Fibroblast of pulmonary artery (primary cell): ENCODE results near the gene C1QTNF8.

Source experiments
- DNase-seq: peaks from one replicate; pipeline ENCODE4 v3.0.0-alpha.2; 2010; ENCODE audit warnings: low read depth
- H3K4me3 ChIP-seq: replicated peaks from 2 replicates; pipeline ENCODE4 v1.5.1; 2011; ENCODE audit warnings: low read depth, mild to moderate bottlenecking, control low read depth, low read length, moderate library complexity
- CTCF ChIP-seq: IDR thresholded peaks from 2 replicates; pipeline ENCODE4 v1.5.1; 2011; ENCODE audit warnings: mild to moderate bottlenecking, control low read depth, low read length, inconsistent platforms; ENCODE audit errors: missing control alignments

Gene C1QTNF8

GRCh38 chr16:1043881-1044451 lies 52.1 kb downstream of the C1QTNF8 start:
- H3K4me3 ChIP-seq, result no peak overlapping the region
- DNase-seq, result no peak
- no peak for TF ChIP-seq CTCF

- no peak overlapping the region for H3K4me3 ChIP-seq
- TF ChIP-seq CTCF, result no peak
- no peak for DNase-seq
Observed at GRCh38 chr16:1042866-1043265, 53.2 kb downstream of the C1QTNF8 start.

- no peak for DNase-seq
- no peak overlapping the region for H3K4me3 ChIP-seq
- TF ChIP-seq CTCF, result no peak
Observed at GRCh38 chr16:1042049-1042744, 53.8 kb downstream of the C1QTNF8 start.

GRCh38 chr16:1040346-1040745 lies 55.7 kb downstream of the C1QTNF8 start:
- no peak overlapping the region for H3K4me3 ChIP-seq
- no peak for TF ChIP-seq CTCF
- no peak for DNase-seq

- TF ChIP-seq CTCF, result no peak
- no peak for DNase-seq
Observed at GRCh38 chr16:1039762-1040161, 56.3 kb downstream of the C1QTNF8 start.

GRCh38 chr16:1038932-1039331 lies 57.1 kb downstream of the C1QTNF8 start:
- no peak for DNase-seq
- no peak for TF ChIP-seq CTCF
- no peak overlapping the region for H3K4me3 ChIP-seq

More at GRCh38 chr16:1039762-1040161, 56.3 kb downstream of the C1QTNF8 start:
- no peak overlapping the region for H3K4me3 ChIP-seq
